ENCODE data around the gene PBXIP1. TPM values are rescaled to one million over a fixed set of nuclear protein-coding genes. Genes with fewer than 3 reads are reported as not detected.

Gene PBXIP1
- total and polyA plus RNA-seq, 2 of the 13 experiments (the other 11 are each of a cell fraction or from before 2014, with no cell fraction given): 16.3 to 31.9 TPM

DNA sequence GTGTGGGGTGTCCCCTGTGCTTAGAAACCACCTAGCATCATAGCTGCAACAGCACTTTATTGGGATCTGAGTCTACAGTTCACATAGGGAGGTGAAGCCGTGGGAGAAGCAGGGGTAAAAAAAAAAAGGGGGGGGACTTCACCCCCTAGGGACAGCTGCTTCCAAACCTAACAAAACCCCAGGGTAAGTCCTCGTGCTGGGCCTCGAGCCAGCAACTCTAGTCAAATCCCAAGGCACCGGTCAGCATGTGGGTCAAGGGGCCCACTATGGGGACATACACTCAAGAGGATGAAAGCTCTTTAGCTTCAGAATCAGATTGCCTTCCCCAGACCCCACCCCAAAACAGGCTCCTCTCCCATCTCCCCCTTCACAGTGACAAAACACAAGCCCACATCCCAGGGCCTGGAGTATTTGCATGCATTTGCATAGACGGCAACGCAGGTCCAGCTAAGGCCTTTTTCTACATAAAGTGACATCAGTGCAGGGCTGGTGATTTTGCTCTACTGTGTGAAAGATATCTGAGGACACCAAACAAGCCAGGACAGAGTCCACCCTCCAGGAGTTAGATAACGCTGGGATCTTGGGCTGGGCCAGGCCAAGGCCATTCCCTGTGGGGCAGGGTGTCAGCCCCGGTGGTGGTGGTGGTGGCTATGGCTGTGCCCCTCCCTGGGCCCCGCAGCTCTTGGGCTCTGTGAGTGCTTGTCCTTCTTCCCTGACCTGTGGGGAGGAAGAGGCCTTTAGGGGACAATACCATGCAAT is 11.3 kb downstream of the PBXIP1 start (continued):
- TF ChIP-seq KDM5B (CRISPR knock-in tag; IDR thresholded peaks at IDR 0.05; ENCODE audit: borderline replicate concordance) (no peak), TEAD3 (CRISPR knock-in tag; optimal IDR thresholded peaks at IDR 0.05; ENCODE audit: borderline replicate concordance) (peak; percentile 38), ZNF747 (CRISPR knock-in tag; IDR thresholded peaks at IDR 0.05; ENCODE audit: borderline replicate concordance) (peak; percentile 54; the same call in 1 of the 2 replicates), FOSL2 (CRISPR knock-in tag; IDR thresholded peaks at IDR 0.05) (no peak), RAD21 (CRISPR knock-in tag; IDR thresholded peaks at IDR 0.05) (no peak), ZNF644 (CRISPR knock-in tag; IDR thresholded peaks at IDR 0.05; ENCODE audit: low read depth) (peak; percentile 86), MED1 (CRISPR knock-in tag; IDR thresholded peaks at IDR 0.05) (peak; percentile 96), RCOR2 (CRISPR knock-in tag; IDR thresholded peaks at IDR 0.05) (no peak), NPAS2 (CRISPR knock-in tag; IDR thresholded peaks at IDR 0.05; ENCODE audit: borderline replicate concordance) (no peak), ZNF230 (CRISPR knock-in tag; IDR thresholded peaks at IDR 0.05) (peak; percentile 39; the same call in 1 of the 2 replicates), HDAC1 (CRISPR knock-in tag; IDR thresholded peaks at IDR 0.05) (peak; percentile 82), PHF5A (CRISPR knock-in tag; IDR thresholded peaks at IDR 0.05; ENCODE audit: low read depth, unreplicated experiment) (peak; percentile 67), YEATS2 (CRISPR knock-in tag; IDR thresholded peaks at IDR 0.05; ENCODE audit: borderline replicate concordance) (peak; percentile 67; the same call in 1 of the 2 replicates), SSRP1 (CRISPR knock-in tag; IDR thresholded peaks at IDR 0.05) (no peak), RFX5 (IDR thresholded peaks at IDR 0.05; ENCODE audit: low read depth, low read length) (no peak), SP140L (CRISPR knock-in tag; IDR thresholded peaks at IDR 0.05; ENCODE audit: borderline replicate concordance) (no peak), JUND (CRISPR knock-in tag; IDR thresholded peaks at IDR 0.05) (no peak), ZNF274 (CRISPR knock-in tag; IDR thresholded peaks at IDR 0.05) (no peak; the same call in 1 of the 2 replicates), ONECUT2 (CRISPR knock-in tag; IDR thresholded peaks at IDR 0.05) (no peak)
- TF ChIP-seq, protein P1, sequence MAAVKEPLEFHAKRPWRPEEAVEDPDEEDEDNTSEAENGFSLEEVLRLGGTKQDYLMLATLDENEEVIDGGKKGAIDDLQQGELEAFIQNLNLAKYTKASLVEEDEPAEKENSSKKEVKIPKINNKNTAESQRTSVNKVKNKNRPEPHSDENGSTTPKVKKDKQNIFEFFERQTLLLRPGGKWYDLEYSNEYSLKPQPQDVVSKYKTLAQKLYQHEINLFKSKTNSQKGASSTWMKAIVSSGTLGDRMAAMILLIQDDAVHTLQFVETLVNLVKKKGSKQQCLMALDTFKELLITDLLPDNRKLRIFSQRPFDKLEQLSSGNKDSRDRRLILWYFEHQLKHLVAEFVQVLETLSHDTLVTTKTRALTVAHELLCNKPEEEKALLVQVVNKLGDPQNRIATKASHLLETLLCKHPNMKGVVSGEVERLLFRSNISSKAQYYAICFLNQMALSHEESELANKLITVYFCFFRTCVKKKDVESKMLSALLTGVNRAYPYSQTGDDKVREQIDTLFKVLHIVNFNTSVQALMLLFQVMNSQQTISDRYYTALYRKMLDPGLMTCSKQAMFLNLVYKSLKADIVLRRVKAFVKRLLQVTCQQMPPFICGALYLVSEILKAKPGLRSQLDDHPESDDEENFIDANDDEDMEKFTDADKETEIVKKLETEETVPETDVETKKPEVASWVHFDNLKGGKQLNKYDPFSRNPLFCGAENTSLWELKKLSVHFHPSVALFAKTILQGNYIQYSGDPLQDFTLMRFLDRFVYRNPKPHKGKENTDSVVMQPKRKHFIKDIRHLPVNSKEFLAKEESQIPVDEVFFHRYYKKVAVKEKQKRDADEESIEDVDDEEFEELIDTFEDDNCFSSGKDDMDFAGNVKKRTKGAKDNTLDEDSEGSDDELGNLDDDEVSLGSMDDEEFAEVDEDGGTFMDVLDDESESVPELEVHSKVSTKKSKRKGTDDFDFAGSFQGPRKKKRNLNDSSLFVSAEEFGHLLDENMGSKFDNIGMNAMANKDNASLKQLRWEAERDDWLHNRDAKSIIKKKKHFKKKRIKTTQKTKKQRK (IDR thresholded peaks at IDR 0.05; ENCODE audit: low read length): no peak
- TF ChIP-seq, protein P2, sequence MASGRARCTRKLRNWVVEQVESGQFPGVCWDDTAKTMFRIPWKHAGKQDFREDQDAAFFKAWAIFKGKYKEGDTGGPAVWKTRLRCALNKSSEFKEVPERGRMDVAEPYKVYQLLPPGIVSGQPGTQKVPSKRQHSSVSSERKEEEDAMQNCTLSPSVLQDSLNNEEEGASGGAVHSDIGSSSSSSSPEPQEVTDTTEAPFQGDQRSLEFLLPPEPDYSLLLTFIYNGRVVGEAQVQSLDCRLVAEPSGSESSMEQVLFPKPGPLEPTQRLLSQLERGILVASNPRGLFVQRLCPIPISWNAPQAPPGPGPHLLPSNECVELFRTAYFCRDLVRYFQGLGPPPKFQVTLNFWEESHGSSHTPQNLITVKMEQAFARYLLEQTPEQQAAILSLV (CRISPR knock-in tag; IDR thresholded peaks at IDR 0.05; ENCODE audit: borderline replicate concordance): peak; percentile 69
- TF ChIP-seq, protein P3, sequence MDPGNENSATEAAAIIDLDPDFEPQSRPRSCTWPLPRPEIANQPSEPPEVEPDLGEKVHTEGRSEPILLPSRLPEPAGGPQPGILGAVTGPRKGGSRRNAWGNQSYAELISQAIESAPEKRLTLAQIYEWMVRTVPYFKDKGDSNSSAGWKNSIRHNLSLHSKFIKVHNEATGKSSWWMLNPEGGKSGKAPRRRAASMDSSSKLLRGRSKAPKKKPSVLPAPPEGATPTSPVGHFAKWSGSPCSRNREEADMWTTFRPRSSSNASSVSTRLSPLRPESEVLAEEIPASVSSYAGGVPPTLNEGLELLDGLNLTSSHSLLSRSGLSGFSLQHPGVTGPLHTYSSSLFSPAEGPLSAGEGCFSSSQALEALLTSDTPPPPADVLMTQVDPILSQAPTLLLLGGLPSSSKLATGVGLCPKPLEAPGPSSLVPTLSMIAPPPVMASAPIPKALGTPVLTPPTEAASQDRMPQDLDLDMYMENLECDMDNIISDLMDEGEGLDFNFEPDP (CRISPR knock-in tag; conservative IDR thresholded peaks at IDR 0.05): no peak
- TF ChIP-seq, protein P4, sequence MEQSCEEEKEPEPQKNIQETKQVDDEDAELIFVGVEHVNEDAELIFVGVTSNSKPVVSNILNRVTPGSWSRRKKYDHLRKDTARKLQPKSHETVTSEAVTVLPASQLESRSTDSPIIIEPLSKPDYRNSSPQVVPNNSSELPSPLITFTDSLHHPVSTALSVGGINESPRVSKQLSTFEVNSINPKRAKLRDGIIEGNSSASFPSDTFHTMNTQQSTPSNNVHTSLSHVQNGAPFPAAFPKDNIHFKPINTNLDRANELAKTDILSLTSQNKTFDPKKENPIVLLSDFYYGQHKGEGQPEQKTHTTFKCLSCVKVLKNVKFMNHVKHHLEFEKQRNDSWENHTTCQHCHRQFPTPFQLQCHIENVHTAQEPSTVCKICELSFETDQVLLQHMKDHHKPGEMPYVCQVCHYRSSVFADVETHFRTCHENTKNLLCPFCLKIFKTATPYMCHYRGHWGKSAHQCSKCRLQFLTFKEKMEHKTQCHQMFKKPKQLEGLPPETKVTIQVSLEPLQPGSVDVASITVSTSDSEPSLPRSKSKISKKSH (CRISPR knock-in tag; IDR thresholded peaks at IDR 0.05; ENCODE audit: borderline replicate concordance): no peak
